WTC11 (cell line): ENCODE data around the gene FAM20C.

Experiments
- ATF3 ChIP-seq: sonication (generic); formaldehyde crosslinking; conservative IDR thresholded peaks from 2 replicates; pipeline ENCODE4 v1.8.1; 2022; ENCODE audit warnings: mild to moderate bottlenecking, missing genetic modification reagents
- CTCF ChIP-seq: fragments of 200-600 bp; IDR thresholded peaks from 2 replicates; pipeline ENCODE4 v1.8.0; 2022; ENCODE audit warnings: antibody characterized with exemption
- TCF7 ChIP-seq: sonication (generic); formaldehyde crosslinking; IDR thresholded peaks from 2 replicates; pipeline ENCODE4 v1.8.0; 2022; ENCODE audit warnings: mild to moderate bottlenecking, low read depth, missing genetic modification reagents, moderate library complexity
- USF2 ChIP-seq: sonication (generic); formaldehyde crosslinking; IDR thresholded peaks from 2 replicates; pipeline ENCODE4 v1.8.1; 2023; ENCODE audit warnings: mild to moderate bottlenecking, missing genetic modification reagents, moderate library complexity
- ZNF423 ChIP-seq: fragments of 250-450 bp; sonication (Bioruptor Pico); IDR thresholded peaks from 2 replicates; pipeline ENCODE4 v2.1.2; 2022; ENCODE audit warnings: mild to moderate bottlenecking, moderate library complexity
- ZNF512 ChIP-seq: sonication (generic); formaldehyde crosslinking; IDR thresholded peaks from 2 replicates; pipeline ENCODE4 v1.8.1; 2022; ENCODE audit warnings: missing genetic modification reagents, borderline replicate concordance

DNA sequence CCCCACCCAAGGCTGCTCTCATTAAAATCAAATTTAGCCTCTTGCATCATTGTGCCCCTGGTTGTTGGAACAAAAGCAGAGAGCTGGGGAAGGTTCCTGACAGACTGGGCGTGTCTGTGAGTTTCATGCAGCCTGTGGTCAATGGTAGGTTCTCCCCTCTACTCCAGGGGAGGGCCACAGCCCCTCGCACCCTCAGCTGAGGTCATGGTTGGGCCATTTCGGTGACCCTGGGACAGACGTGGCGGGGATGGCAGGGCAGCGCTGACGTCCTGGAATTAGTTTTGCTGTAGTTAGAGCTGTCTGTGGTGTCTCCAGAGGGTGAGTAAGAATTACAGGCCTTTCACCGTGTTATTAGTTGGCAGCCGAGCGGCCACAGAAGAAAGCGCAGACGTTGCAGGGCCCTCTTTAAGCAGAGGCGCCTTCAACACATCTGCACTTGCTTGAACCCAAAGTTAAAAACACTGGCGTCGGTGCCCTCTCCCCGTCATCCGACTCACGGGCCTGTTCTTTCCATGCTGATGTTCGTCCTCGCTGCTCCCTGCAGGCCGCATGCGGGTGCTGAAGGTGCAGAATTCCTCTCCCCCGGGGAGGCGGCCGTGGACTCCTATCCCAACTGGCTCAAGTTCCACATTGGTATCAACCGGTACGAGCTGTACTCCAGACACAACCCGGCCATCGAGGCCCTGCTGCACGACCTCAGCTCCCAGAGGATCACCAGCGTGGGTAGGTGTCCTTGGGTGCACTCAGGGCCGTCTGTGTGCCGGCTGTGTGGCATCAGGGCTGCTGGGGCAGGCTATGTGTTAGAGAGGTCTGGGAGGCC lies 2.8 kb downstream of the FAM20C start:
- TF ChIP-seq ATF3 (CRISPR knock-in tag) (no peak), ZNF512 (no peak), ZNF423 (CRISPR knock-in tag) (no peak), CTCF (no peak), TCF7 (CRISPR knock-in tag) (no peak), USF2 (CRISPR knock-in tag) (no peak)
